ENCODE data around the gene DUOX1. TPM values are rescaled to one million over a fixed set of nuclear protein-coding genes. Genes with fewer than 3 reads are reported as not detected.

Gene DUOX1
- total and polyA plus RNA-seq, 2 of the 13 experiments (the other 11 are each of a cell fraction or from before 2014, with no cell fraction given) = 0.03 TPM; not detected in 1

DNA sequence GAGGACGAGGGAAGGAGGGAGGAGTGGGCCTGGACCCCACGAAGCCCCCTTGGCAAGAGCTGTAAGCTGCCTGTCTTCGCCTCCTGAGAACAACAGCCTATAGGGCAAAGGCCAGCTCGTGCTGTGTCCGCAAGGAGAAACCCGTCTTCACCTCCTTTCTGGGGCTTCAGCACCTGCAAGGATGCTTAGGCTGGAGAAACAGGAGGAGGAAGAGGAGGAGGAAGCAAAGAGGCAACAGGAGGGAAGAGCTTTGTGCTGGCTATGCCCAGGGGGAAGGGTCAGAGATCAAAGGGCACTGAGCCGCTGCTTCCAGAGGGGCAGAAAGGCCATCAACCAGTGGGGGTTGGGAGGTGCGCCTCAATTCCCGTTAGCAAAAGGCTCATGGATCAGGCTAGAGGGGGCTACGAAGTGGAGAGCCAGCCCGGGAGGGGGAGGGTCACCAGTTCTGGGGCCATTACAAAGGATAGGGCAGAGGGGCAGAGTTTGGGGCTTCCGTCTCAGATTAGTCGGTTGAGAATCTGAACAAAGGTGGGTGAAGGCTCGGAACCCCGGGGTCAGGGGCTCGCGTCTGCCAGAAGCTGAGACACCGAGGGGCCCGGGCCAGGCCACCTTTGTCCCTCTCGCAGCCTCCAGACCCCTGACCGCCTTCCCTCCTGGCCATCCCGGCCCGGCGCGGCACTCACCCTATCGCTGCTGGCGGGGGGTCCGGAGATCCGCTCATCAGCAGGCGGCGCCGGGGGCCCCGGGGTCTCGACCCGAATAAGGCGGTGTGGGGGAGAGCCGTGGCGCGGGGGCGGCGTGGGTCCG, 57.2 kb downstream of the DUOX1 start (continued):
- TF ChIP-seq IKZF4 (CRISPR knock-in tag; IDR thresholded peaks at IDR 0.05; ENCODE audit: borderline replicate concordance, low read depth, not compliant biosample characterization) (no peak), AGO2 (optimal IDR thresholded peaks at IDR 0.05; ENCODE audit: low read depth, low read length) (peak; percentile 44), ZNF644 (CRISPR knock-in tag; IDR thresholded peaks at IDR 0.05; ENCODE audit: low read depth) (no peak), NCOA1 (CRISPR knock-in tag; IDR thresholded peaks at IDR 0.05) (no peak), POLR2A (IDR thresholded peaks at IDR 0.05; ENCODE audit: insufficient read depth in 1 of 2, low read depth in 2 of 2, low read length in 2 of 2) (0 out of 4 replicates have a peak, but pooled peaks of 1 of the 2 experiments have one; percentile 41), BHLHE40 (IDR thresholded peaks at IDR 0.05; ENCODE audit: low read length) (no peak), NR2F6 (IDR thresholded peaks at IDR 0.05) (peak; percentile 93), NR2F6 (CRISPR knock-in tag; IDR thresholded peaks at IDR 0.05) (peak; percentile 95), SALL2 (CRISPR knock-in tag; IDR thresholded peaks at IDR 0.05) (peak; percentile 45; the same call in 1 of the 2 replicates), SAP130 (CRISPR knock-in tag; IDR thresholded peaks at IDR 0.05; ENCODE audit: low read depth) (peak; percentile 71), MEIS2 (CRISPR knock-in tag; IDR thresholded peaks at IDR 0.05) (0 out of 2 replicates have a peak, but pooled peaks have one; percentile 23), HNRNPLL (IDR thresholded peaks at IDR 0.05; ENCODE audit: low read depth, low read length, poor library complexity, severe bottlenecking) (peak; percentile 27), ZBTB3 (CRISPR knock-in tag; IDR thresholded peaks at IDR 0.05; ENCODE audit: borderline replicate concordance, low read depth) (0 out of 2 replicates have a peak, but pooled peaks have one; percentile 39), MED8 (CRISPR knock-in tag; IDR thresholded peaks at IDR 0.05; ENCODE audit: insufficient replicate concordance) (no peak), KDM2A (CRISPR knock-in tag; IDR thresholded peaks at IDR 0.05; ENCODE audit: borderline replicate concordance, low read depth) (peak; percentile 51; the same call in 1 of the 2 replicates), ZNF280B (CRISPR knock-in tag; IDR thresholded peaks at IDR 0.05; ENCODE audit: borderline replicate concordance) (peak; percentile 26; the same call in 1 of the 2 replicates), ZNF761 (CRISPR knock-in tag; conservative IDR thresholded peaks at IDR 0.05) (0 out of 2 replicates have a peak, but pooled peaks have one; percentile 58), ZFP91 (CRISPR knock-in tag; IDR thresholded peaks at IDR 0.05; ENCODE audit: borderline replicate concordance) (peak; percentile 38; the same call in 1 of the 2 replicates)
- TF ChIP-seq, protein P1, sequence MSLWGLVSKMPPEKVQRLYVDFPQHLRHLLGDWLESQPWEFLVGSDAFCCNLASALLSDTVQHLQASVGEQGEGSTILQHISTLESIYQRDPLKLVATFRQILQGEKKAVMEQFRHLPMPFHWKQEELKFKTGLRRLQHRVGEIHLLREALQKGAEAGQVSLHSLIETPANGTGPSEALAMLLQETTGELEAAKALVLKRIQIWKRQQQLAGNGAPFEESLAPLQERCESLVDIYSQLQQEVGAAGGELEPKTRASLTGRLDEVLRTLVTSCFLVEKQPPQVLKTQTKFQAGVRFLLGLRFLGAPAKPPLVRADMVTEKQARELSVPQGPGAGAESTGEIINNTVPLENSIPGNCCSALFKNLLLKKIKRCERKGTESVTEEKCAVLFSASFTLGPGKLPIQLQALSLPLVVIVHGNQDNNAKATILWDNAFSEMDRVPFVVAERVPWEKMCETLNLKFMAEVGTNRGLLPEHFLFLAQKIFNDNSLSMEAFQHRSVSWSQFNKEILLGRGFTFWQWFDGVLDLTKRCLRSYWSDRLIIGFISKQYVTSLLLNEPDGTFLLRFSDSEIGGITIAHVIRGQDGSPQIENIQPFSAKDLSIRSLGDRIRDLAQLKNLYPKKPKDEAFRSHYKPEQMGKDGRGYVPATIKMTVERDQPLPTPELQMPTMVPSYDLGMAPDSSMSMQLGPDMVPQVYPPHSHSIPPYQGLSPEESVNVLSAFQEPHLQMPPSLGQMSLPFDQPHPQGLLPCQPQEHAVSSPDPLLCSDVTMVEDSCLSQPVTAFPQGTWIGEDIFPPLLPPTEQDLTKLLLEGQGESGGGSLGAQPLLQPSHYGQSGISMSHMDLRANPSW (CRISPR knock-in tag; IDR thresholded peaks at IDR 0.05; ENCODE audit: borderline replicate concordance) = no peak
- TF ChIP-seq, protein P2, sequence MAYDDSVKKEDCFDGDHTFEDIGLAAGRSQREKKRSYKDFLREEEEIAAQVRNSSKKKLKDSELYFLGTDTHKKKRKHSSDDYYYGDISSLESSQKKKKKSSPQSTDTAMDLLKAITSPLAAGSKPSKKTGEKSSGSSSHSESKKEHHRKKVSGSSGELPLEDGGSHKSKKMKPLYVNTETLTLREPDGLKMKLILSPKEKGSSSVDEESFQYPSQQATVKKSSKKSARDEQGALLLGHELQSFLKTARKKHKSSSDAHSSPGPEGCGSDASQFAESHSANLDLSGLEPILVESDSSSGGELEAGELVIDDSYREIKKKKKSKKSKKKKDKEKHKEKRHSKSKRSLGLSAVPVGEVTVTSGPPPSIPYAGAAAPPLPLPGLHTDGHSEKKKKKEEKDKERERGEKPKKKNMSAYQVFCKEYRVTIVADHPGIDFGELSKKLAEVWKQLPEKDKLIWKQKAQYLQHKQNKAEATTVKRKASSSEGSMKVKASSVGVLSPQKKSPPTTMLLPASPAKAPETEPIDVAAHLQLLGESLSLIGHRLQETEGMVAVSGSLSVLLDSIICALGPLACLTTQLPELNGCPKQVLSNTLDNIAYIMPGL (CRISPR knock-in tag; IDR thresholded peaks at IDR 0.05; ENCODE audit: borderline replicate concordance in 1 of 2, low read depth in 1 of 2) = peak in 1 of 2 experiments; percentile 72; a peak in 2 of 4 replicates
